Hematopoietic multipotent progenitor cell treated with erythropoietin and hydrocortisone succinate and interleukin-3 and kit ligand, for 15 days (in vitro differentiated cells): ENCODE measurements around the gene TEAD4.
A peak's percentile ranks its signal among the peaks of the same experiment; 100 is the strongest.
"Not testable (repeated sequence)": the region's sequence is repeated elsewhere in the genome, so short reads cannot be mapped to it uniquely, and the experiment has no call there.

Source experiments
- DNase-seq: peaks from one replicate; pipeline ENCODE4 v3.0.0-alpha.2; 2015; ENCODE audit warnings: low spot score

The TEAD4 gene

DNA sequence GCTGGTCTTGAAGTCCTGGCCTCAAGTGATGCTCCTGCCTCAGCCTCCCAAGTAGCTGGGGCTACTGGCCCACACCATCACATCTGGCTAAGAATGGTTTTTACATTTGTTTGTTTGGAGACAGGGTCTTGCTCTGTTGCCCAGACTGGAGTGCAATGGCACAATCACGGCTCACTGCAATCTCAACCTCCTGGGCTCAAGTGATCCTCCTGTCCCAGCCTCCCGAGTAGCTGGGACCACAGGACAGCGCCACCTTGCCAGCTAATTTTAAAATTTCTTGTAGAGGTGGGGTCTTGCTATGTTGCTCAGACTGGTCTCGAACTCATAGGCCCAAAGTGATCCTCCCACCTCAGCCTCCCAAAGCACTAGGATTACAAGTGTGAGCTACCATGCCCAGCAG lies 89.3 kb downstream of the TEAD4 start:
- no peak for DNase-seq

DNA sequence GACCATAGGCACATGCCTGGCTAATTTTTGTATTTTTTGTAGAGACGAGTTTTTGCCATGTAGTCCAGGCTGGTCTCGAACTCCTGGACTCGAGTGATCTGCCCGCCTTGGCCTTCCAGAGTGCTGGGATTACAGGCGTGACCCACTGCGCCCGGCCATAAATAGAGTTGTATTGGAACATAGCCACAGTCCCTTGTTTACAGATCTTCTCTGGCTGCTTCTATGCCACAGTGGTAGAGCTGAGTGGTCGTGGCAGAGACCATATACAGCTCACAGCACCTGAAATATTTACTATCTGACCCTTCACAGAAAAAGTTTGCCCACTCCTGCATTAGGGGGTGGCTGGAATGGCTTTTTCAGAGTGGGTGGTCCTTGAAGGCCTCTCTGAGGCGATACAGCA lies 90.0 kb downstream of the TEAD4 start:
- DNase-seq, result no peak

DNA sequence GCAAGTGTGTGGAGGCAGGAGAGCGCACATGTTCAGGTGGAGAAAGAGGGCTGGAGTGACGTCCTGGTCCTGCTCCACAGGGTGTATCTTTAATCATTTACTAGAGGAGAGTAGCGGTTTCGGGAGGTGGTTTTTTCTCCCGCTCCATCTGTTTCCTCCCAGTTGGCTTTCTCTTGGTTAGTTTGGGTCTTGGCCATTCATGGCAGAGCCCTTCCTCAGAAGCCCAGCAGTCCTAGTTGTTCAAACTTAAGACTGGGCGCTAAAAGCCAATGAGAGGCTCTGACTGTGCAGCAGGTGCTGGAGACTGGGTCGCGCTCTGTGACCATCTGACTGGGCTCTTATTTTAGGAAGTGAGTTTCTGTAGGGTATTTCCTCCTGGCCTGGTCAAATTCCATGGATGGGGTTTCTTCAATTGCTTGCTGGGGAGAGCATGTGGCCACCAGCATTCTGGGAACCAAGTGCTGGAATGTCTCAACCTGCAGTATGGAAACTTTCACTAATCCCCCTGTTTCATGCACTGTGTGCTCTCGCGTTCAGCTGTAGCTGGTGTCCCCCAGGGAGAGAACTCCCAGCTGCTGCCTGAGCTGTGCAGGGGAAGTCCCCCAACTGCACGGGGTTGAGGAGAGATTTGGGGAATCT lies 90.5 kb downstream of the TEAD4 start:
- DNase-seq, result no peak

DNA sequence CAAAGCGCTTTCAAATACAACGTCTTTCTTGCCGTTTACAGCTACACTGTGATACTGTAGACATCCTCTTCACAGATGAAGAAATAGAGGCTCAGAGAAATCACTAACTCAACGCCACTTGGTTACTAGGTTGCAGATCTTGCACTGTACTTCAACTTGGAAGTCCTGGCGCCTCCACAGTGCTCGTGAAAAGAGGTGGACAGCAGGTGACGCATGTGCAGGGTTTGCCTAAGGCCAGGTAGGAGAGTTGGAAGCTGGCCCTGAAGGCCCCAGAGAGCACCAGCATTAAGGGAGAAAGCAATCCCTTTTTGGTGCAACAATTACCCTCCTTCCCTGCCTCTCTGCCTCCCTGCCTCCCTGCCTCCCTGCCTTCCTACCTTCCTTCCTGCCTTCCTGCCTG lies 95.2 kb downstream of the TEAD4 start:
- no peak for DNase-seq

DNA sequence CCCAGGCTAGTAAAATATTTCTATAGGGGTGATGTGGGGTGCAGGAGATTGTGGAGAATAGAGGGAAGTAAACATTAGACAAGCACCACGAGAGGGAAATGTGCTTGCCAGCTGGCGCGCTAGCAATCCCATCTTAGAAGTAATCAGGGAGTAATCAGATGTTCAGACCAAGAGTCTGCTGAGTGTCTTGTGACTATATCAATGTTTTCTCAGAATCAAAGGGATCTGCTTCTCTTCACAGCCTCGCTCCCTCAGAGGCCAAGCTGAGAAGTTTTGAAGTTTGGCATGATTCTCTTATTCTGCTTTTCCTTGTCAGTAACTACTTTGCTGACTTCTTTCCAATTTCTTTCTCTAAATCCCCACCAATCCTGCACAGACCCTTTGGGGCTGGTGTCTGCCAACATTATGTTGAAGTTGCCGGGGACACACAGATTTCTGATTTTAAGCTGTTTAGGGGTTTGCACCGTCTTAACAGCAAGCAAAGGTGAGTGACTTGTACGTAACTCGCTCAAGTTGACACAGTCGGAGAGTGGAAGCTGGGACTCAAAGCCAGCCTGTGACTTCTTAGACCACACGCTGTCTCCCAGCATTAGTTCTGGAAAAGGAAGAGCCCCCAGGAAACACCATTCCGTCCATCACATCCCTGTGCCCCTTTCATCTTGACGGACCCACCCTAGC lies 96.0 kb downstream of the TEAD4 start:
- no peak for DNase-seq

DNA sequence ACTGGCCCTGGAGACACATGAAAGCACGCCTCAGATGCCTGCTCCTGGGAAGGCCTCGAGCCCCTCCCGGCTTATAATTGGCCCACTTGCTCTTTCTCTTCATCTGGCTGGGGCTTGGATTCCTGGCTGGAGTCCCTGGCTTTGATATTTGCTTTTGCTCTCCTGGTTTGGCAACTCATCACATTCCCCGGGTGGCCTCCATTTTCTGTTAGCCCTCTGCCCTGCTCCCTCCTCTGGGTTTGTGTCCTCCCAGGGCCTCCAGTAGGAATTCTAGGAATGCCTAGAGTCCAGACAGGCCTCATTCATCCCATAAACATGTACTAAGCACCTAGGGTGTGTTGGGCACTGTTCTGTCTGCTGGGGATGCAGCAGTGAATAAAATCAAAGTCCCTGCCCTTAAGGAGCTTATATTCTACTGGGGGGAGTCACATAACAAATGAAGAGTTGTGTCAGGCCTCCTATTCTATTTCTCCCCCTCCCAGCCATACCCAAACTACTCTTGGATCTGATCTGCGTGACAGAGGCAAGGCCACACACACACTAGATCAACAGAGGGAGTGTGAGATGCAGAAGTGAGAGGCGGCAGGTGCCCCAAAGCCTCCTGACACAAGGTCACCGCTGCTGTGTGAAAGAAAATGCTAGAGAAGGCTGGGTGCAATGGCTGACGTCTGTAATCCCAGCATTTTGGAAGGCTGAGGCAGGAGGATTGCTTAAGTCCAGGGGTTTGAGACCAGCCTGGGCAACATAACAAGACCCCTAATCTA lies 96.7 kb downstream of the TEAD4 start:
- no peak for DNase-seq

DNA sequence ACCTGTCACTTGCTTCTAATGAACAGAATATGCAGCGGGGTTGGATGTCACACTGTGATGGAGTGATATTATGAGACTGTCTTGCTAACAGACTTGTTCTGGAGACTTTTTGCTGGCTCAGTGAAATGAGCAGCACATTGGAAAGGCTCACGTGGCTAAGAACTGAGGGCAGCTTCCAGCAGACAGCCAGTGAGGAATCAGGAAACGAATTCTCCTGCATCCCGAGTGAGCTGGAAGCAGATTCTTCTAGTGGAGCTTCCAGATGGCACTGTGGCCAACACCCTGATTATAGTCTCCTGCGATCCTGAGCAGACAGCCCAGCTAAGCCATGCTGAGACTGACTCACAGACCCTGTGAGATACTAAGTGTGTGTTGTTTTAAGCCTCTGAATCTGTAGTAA lies 101.9 kb downstream of the TEAD4 start:
- DNase-seq, result no peak

DNA sequence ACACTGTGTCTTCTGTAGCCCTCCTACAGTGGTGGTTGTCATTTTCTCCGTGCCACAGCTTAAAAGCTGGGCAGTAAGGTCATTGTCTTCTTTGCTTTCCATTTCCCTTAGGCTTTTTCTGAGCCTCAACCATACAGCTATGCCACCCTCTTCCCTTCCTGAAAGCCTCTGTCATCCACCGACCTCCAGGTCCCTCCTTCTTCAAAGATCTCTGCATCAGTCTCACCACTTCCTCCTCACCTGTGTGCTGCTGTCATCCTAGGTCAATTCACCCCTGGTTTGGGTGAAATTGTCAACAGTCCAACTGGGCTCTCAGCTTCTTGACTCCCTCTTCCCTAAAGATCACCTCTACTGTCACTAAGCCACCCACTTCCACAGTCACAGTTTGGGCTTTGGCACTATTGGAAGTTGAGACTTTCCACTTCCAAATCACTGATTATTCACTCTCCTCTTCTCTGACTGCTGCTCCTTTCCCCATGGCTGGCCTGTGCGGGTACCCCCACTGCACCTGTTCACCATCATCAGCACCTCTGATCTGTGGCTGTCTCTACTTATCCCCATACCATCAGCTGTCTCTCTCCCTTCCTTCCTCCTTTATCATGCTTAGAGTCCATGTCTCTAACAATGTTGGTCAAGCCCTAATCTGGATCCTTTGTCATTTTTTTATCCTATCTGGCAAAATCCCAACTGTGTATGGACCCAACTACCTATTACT lies 102.5 kb downstream of the TEAD4 start:
- DNase-seq, result no peak

DNA sequence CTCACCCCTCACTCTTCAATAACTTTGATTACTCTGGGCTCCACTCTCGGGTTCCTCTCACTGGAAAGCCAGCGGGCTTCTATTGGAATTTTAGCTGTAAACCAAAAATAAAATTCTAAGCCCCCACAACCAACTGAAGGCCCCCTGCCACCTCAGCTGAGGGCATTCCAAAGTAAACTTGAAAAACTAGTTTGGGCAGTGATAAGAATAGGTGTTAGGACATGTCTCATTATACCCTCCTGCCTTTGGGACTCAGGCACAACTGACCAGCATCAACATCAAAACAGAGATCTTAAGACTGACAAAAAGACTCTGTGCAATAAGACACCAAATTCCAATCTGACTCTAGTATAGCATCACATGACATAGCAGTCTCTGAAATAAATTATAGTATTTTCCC lies 106.1 kb downstream of the TEAD4 start:
- DNase-seq, result no peak

DNA sequence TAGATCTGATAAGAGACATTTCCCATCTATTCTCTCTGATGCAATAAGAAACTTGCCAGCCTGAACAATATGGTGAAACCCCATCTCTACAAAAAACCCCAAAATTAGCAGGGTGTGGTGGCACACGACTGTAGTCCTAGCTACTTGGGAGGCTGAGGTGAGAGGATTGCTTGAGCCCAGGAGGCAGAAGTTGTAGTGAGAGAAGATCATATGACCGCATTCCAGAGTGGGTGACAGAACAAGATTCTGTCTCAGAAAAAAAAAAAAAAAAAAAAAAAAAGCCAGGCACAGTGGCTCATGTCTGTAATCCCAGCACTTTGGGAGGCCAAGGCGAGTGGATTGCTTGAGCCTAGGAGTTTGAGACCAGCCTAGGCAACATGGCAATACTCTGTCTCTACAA lies 106.6 kb downstream of the TEAD4 start:
- DNase-seq, result not testable (repeated sequence)

DNA sequence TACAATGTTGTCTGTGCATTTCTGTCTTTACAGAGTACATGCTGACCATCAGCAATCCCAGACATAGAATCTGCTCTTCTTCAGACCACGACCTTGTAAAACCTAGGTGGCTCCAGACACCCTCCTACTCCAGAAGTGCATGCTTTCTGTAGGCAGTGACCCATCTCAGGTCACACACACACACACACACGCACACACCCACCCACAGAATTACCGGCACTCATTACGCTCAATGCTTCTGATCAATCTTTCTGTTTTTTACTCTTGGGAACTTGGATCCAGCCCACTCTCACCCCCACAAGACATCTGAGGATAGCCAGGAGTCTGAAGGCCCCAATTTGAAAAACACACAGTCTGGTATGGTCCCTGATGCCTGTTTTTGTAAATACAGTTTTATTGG lies 110.5 kb downstream of the TEAD4 start:
- no peak for DNase-seq

DNA sequence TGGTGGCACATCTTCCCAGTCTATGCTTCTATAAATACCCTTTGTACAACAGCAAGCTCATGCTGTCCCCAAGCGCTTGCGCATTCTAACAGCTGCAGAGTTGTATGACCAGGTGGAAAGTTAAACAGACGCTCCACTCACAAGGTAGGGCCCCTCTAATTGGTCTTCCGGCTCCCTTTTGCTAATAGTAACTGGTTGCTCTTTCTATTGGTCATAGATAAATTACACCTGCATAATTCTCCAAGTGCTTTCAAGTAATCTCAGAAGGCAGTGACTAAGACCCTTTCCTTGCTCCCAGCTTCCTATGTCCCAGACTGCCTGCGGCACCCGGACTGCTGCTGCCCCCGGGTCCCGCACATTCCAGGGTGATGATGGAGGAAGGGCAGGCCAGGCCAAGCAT lies 111.9 kb downstream of the TEAD4 start:
- no peak for DNase-seq

DNA sequence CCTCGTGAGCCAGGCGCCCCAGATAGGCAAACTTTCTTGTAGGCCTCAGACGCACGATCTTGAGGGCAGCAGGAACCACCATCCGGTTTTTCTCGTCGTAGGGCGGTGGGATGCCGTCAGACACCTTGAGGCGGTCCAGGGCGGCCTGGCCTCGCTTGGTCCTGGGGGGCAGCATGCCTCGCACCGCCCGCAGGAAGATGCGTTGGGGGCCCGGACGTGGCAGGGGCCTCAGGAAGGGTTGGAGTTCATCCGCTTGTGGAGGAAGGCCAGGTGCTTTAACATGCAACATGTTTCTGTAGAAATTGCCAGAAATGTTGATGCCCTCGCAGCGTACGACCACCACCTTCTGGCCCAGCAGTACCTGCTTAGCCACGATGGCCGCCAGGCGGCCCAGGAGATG lies 112.5 kb downstream of the TEAD4 start:
- DNase-seq, result no peak

DNA sequence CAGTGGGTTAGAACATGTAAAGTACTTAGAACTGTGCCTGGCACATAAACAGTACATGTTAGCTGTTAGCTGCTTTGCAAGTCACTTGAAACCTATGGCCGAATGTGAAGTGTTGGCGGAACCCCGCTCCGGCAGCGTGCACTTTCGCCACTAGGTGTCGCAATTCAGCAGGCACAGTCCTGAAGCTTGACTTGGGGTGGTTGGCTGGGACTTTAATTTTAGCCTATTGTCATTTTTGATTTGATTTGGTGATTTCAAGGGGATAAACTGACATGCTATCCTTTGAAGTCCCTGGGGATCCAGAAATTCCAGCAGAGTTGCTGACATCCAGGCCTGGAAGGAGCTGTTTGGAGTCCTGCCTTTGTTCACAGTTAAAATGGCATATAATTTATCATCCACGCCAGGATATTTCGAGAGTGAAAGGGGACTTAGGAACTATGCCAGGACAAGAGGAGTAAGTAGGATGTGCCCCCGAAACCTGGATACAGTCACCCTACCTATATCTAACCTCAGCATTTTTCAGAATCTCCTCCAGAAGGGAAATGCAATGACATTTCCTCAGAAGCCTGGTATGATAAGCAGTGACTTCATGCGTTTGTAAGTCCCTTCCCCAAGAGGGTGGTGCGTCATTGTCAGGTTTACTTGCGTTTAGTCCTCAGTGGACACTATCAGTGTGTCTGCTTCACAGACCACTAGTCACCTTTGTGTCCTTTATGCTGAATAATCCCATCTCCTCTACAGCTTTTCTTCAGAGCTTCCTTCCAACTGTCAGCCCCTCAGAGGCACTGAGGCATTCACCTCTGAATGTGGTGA lies 114.4 kb downstream of the TEAD4 start:
- DNase-seq, result peak; percentile 74

DNA sequence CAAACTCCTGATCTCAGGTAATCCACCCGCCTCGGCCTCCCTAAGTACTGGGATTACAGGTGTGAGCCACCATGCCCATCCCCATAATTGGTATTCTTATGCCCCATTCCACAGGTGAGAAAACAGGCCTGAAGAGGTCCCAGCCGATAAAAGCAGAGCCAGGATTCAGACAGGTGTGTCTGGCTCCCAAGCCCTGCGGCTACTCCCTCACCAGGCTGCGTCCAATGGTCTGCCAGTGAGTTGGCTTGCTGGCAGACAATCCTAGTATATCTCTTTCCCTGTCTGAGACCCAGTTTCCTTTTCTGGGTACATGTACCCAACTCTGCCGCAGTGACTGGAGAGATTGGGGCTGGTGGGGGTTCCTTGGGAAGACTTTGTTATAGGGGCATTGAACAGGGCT lies 116.1 kb downstream of the TEAD4 start:
- DNase-seq, result no peak

DNA sequence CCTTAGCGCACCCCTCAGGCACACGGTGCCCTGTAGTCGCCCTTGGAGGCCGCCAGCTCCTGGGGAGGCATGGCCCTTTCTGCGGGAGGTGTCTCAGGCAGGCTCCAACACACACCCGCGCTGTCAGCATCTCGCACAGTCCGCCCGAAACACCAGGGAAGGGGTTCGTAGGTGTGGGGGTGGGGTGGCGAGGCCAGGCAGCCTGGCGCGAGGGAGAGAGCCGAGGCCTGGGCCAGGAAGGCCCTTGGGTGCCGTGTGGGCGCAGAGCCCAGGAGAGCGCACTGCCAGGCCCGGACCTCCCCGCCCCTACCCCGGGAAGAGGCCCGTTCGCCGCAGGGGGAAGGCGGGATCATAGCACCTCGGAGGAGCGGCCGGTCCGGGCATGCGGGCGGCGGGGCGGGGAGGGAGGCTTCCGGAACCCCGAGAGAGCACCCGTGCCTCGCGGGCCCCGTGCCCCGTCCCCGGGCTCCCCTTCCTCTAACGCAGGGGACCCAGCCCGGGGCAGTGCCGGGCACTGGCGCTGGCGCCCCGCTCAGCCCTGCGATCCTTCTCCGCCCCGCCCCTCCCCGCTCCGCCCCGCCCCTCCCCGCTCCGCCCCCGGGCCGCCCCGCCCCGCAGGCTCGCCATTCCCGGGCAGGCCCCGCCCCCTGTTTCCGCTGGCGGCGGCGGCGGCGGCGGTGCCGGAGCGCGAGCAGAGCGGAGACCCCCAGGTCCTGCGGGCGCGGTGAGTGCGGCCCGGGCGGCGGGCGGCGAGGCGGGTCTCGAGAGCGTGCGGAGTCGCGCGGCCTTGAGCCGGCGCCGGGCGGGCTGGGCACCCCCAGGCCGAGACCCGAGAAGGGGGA lies 117.8 kb downstream of the TEAD4 start, which contains the start of gene TSPAN9:
Gene TSPAN9, plus strand, starts transcription at position 650 of the 842 bp plus-strand sequence. CDS start 123,815 bp downstream, outside the sequence.
- DNase-seq, result peak; percentile 64

DNA sequence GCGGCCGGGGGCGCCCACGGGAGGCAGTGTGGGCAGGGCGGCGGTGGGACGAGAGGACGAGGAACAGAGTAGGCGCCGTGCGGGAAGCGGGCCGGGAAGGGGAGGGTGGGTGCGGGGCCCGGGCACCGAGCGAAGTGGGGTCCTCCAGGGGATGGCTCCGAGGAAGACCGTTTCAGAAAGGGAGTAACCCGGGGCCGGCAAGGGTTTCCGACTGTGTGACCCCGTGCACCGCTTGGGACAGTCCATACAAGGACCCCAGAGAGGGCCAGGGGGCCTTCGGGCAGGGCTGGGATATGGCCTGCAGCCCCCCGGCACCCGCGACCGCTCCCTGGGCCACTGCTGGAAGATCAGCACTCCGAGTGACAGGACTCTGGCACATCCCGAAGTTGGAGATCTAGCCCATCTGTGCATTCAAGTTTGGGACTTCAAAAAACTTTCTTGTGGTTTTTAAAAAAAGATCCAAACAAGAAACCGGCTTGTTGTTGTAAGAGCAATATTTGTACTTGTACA lies 118.4 kb downstream of the TEAD4 start:
- DNase-seq, result no peak

DNA sequence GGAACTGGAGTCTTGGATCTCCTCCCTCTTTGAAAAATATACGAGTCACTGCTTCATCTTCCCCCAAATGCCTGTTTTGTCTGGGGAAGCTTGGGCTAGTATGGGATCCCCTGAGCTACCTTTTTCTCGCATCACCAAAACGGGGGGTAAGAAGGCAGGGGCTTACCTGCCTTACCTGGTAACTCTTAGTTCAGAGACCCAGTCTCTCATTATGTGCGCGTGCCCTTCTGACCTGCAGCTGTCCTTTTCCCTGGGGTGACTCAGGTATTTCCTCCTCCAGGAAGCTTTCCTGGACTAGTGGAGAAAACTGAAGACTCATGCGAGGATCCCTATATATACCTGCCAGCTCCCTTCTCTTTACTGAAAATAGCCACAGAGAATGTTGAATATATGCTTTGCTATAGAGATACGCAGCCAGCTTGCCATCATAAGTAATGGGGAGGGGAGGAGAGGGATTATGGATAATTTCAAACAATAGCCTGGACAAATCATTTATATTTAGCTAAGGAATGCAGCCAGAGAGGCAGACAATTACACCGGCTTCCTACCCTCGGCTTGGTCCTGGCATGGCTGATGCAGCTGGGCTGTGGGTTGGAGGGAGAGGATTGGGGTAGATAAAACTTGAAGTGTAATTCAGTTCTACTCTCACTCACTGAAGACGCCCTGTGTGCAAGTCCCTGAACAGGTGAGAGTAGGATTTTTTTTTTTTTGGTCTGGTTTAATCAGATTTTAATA lies 119.1 kb downstream of the TEAD4 start:
- DNase-seq, result no peak

DNA sequence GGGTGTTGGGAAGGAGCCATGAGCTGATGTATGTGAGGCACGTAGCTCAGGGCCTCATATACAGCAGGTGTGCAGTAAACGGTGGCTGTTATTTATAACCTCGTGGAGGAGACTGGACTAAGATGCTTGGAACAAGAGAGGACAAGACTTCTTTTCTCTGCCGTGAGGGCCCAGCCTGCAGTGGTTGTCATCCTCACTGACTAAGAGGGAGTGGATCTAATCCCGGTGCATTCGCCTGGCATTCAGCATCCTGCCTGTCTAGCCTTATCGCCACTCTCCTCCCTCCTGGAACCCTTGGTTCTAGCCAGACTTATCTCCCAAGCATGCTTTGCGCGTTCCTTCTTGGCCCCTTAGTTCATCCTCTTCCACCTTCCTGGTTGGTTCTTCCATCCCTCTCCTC lies 121.9 kb downstream of the TEAD4 start:
- DNase-seq, result no peak

DNA sequence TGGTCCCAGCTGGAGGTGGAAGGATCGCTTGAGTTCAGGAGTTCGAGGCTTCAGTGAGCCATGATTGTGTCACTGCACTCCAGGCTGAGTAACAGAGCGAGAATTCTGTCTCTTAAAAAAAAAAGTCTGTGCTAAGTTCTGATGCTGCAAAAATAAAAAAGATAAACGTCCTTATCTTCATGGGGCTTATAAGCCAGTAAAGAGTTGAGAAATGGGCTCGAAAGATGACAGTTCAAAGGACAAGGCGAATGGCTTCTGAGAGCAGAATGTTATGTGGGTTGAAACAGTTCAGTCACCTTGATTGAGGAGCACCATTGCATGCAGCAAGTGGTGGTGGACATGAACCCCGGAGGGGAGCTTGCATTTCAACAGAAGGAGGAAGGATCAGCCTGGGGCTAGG lies 122.7 kb downstream of the TEAD4 start:
- no peak for DNase-seq
